ENCODE measurements around the gene DAZAP1. TPM values are rescaled to one million over a fixed set of nuclear protein-coding genes. Genes with fewer than 3 reads are reported as not detected.
A peak's percentile ranks its signal among the peaks of the same experiment; 100 is the strongest.

DAZAP1 gene
- total RNA-seq, 2 experiments from 2014 or later = 128 to 133 TPM

DNA sequence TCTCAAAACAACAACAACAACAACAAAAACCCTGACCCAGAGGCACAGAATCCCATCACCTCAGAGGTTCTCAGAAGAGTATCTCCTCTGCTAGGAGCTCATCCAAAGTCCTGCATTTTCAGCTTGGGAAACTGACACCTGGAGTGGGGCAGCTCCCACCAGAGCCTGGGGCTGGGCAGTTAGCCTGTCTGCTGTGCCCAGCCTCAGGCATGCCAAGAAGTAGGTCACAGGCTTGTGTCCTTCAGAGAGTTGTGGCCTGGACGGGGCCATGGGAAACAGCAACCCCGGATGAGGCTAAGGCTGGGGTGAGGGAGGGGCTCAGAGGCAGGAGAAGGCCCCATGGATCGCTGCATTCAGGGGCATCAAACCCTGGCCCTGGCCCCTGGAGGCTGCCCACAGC, 21.6 kb upstream of the DAZAP1 start:
- peaks cover 19% of the 10 kb centered on the region for H3K4me1 Mint-ChIP-seq (ENCODE audit: low read depth)
- no peak for TF ChIP-seq CTCF (IDR thresholded peaks at IDR 0.05)
- H3K36me3 Mint-ChIP-seq (ENCODE audit: low read depth) = peaks cover 43% of the 10 kb centered on the region
- ChIA-PET CTCF (no interaction called here), POLR2A (no interaction called here)
- ATAC-seq (ENCODE audit: poor library complexity) = no peak
- no peak overlapping the region for H3K27ac Mint-ChIP-seq
- Histone ChIP-seq H3K27me3 (ENCODE audit: control insufficient read depth in 1 of 2, insufficient read depth in 2 of 2, low read length in 2 of 2) (no peaks in the 10 kb centered on the region), H3K4me3 (ENCODE audit: low read length) (no peak overlapping the region), H3K27ac (ENCODE audit: low read depth in 1 of 2, low read length in 2 of 2) (no peak overlapping the region), H3K4me1 (ENCODE audit: insufficient read depth, low read length) (peaks cover 34% of the 10 kb centered on the region), H3K36me3 (ENCODE audit: insufficient read depth, low read length) (peaks cover 33% of the 10 kb centered on the region), H3K9me3 (ENCODE audit: control insufficient read depth in 1 of 2, insufficient read depth in 1 of 2, low read length in 2 of 2) (no peaks in the 10 kb centered on the region)
- no peaks in the 10 kb centered on the region for H3K9me3 Mint-ChIP-seq
- DNase-seq = no peak
- intact Hi-C loops (cut with DNase I, micrococcal nuclease) = no loop called here
- peak overlapping the region; percentile 97 for H3K4me3 Mint-ChIP-seq
- H3K27me3 Mint-ChIP-seq = peaks cover 11% of the 10 kb centered on the region

DNA sequence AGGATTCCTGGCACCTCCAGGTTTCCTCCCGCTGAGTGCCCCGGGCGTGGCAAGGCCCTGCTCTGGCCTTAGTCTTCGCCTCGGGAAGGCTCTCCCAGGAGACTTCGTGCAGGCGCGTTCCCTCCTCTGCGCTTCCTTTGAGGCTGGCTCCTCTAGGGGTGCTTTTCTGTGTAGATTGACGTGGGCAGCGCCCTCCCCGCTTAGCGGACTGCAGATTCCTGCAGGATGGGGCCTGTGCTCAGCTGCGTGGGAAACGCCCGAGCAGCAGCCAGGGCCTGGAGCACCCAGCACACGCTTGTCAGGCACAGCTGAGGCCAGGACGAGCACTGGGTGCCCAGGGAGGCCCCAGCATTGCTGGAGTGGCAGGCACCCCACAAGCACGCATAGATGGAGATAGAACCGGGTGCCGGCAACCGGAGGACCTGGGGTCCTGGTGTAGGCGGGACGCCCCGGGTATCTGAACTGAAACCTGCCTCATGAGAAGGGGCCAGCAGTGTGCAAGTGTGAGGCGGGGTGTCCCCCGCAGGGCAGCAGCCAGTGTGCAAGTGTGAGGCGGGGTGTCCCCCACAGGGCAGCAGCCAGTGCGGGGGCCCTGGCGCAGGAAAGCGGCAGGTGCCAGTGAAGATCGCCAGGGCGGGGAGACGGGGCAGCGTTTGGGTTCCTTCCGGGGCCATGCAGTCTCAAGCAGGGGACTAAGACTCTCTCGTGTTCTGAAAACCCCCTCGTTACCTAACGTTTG, 20.3 kb upstream of the DAZAP1 start:
- H3K4me3 Mint-ChIP-seq = no peak overlapping the region
- H3K36me3 Mint-ChIP-seq (ENCODE audit: low read depth) = peaks cover 51% of the 10 kb centered on the region
- H3K4me1 ChIP-seq (ENCODE audit: insufficient read depth, low read length) = peaks cover 34% of the 10 kb centered on the region
- peaks cover 19% of the 10 kb centered on the region for H3K4me1 Mint-ChIP-seq (ENCODE audit: low read depth)
- no peaks in the 10 kb centered on the region for H3K27me3 ChIP-seq (ENCODE audit: control insufficient read depth in 1 of 2, insufficient read depth in 2 of 2, low read length in 2 of 2)
- intact Hi-C loops (cut with DNase I, micrococcal nuclease) = no loop called here
- H3K9me3 ChIP-seq (ENCODE audit: control insufficient read depth in 1 of 2, insufficient read depth in 1 of 2, low read length in 2 of 2) = no peaks in the 10 kb centered on the region
- no peak overlapping the region for H3K27ac Mint-ChIP-seq
- no peaks in the 10 kb centered on the region for H3K9me3 Mint-ChIP-seq
- POLR2A ChIA-PET = no interaction called here
- ATAC-seq (ENCODE audit: poor library complexity) (no peak), DNase-seq (no peak)
- H3K27me3 Mint-ChIP-seq = peaks cover 11% of the 10 kb centered on the region
- CTCF ChIA-PET = no interaction called here
- peaks cover 40% of the 10 kb centered on the region for H3K36me3 ChIP-seq (ENCODE audit: insufficient read depth, low read length)
- no peak overlapping the region for H3K27ac ChIP-seq (ENCODE audit: low read depth in 1 of 2, low read length in 2 of 2)
- no peak for TF ChIP-seq CTCF (IDR thresholded peaks at IDR 0.05)
- H3K4me3 ChIP-seq (ENCODE audit: low read length) = no peak overlapping the region

DNA sequence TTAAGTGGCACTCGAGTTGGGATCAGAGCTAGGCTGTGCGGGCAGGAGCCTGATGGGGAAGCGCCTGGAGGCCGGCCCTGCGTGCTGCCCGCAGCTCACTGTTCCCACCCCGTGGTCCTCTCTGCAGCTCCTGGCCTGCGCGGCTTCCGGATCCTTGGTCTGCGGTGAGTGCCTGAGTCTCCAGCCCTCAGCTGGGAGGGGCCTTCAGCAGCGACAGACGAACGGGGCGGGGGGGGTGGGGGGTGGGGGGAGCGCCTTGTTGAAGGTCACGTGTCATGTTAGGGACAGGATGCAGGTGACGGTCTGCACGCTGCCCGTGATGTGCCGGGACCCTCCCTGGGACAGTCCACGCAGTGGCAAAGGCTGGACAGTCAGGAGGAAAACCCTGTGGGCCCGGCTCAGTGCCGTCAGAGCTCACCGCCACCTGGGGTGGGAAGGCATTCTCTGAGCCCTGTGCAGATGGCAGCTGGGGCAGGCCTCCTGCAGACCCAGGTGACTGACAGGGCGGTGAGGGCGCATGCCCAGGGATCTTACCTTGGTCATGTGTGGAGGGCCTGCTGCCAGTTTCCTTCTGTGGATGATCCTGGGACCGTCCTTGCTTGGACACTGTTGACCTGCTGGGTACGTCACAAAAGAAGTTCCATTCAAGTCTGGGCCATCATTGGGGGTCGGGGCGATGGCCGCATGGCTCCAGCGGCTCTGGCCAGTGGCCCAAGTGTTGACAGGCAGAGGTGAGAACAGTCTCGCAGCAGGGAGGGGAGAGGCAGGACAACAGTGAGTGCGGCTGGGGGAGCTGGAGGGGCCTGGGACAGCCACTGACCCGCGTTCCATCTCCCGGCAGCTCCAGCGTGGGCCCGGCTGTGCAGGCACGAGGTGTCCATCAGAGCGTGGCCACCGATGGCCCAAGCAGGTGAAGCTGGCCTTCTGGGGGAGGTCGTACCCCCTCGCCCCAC, 19.4 kb upstream of the DAZAP1 start:
- H3K4me3 Mint-ChIP-seq = no peak overlapping the region
- Histone ChIP-seq H3K9me3 (ENCODE audit: control insufficient read depth in 1 of 2, insufficient read depth in 1 of 2, low read length in 2 of 2) (no peaks in the 10 kb centered on the region), H3K27ac (ENCODE audit: low read depth in 1 of 2, low read length in 2 of 2) (no peak overlapping the region), H3K27me3 (ENCODE audit: control insufficient read depth in 1 of 2, insufficient read depth in 2 of 2, low read length in 2 of 2) (no peaks in the 10 kb centered on the region), H3K36me3 (ENCODE audit: insufficient read depth, low read length) (peaks cover 48% of the 10 kb centered on the region), H3K4me1 (ENCODE audit: insufficient read depth, low read length) (peaks cover 31% of the 10 kb centered on the region), H3K4me3 (ENCODE audit: low read length) (no peak overlapping the region)
- ChIA-PET POLR2A (no interaction called here), CTCF (no interaction called here)
- H3K27ac Mint-ChIP-seq = no peak overlapping the region
- ATAC-seq (ENCODE audit: poor library complexity) = no peak
- peaks cover 16% of the 10 kb centered on the region for H3K4me1 Mint-ChIP-seq (ENCODE audit: low read depth)
- no peaks in the 10 kb centered on the region for H3K9me3 Mint-ChIP-seq
- H3K27me3 Mint-ChIP-seq = peaks cover 8% of the 10 kb centered on the region
- TF ChIP-seq CTCF (IDR thresholded peaks at IDR 0.05) = no peak
- DNase-seq = no peak
- H3K36me3 Mint-ChIP-seq (ENCODE audit: low read depth) = peaks cover 54% of the 10 kb centered on the region
- intact Hi-C loops (cut with DNase I, micrococcal nuclease) = no loop called here

Data from CD4-positive, alpha-beta T cell (primary cell).